Heart right ventricle (tissue), 16 donors: ENCODE results near the gene S100B. TPM values are rescaled to one million over a fixed set of nuclear protein-coding genes. Genes with fewer than 3 reads are reported as not detected.
A peak's percentile ranks its signal among the peaks of the same experiment; 100 is the strongest.

Experiments
- ATAC-seq, 8 donors: fragments of 200-7000 bp; cut with Tn5 transposase; one replicate each; pipeline ENCODE4 v1.9.1; 2020; ENCODE audit warnings: mild to moderate bottlenecking in 8 of 8, moderate library complexity in 8 of 8, moderate number of reproducible peaks in 1 of 8
- DNase-seq, 2 donors: peaks; one replicate each; pipeline ENCODE4 v3.0.0-alpha.2; 2020
- H3K27ac ChIP-seq, 10 donors: fragments of 200-600 bp; sonication (generic) in 2 of 10; one replicate each; pipeline versions ENCODE4 v1.5.0 to v1.8.0; 2020 to 2022; ENCODE audit warnings: mild to moderate bottlenecking in 3 of 10
- H3K27me3 ChIP-seq, 7 donors: fragments of 200-600 bp; one replicate each; pipeline ENCODE4 v1.8.0; 2021 to 2022; ENCODE audit warnings: mild to moderate bottlenecking in 2 of 7
- H3K36me3 ChIP-seq, 9 donors: fragments of 200-600 bp; sonication (generic) in 1 of 9; one replicate each; pipeline versions ENCODE4 v1.5.0 to v1.8.0; 2020 to 2022; ENCODE audit warnings: mild to moderate bottlenecking in 2 of 9
- H3K4me1 ChIP-seq, 9 donors: fragments of 200-600 bp; sonication (generic) in 1 of 9; one replicate each; pipeline versions ENCODE4 v1.5.0 to v1.8.0; 2020 to 2022; ENCODE audit warnings: mild to moderate bottlenecking in 4 of 9
- H3K4me3 ChIP-seq, 10 donors: fragments of 200-600 bp; sonication (generic) in 2 of 10; one replicate each; pipeline versions ENCODE4 v1.5.0 to v1.8.0; 2020 to 2022; ENCODE audit warnings: mild to moderate bottlenecking in 7 of 10, moderate library complexity in 2 of 10
- H3K9me3 ChIP-seq, 11 donors: fragments of 200-600 bp in 10 of 11; sonication (generic) in 2 of 11; one replicate each; pipeline versions ENCODE4 v1.5.0 to v1.8.0; 2013 to 2022; ENCODE audit warnings: mild to moderate bottlenecking in 2 of 11, control low read depth in 1 of 11, moderate library complexity in 1 of 11
- whole genome bisulfite sequencing, 2 donors: extraction: QIAGEN DNeasy Blood & Tissue Kit; methylation state at CpG; one replicate each; pipeline ENCODE4 v1.1.7; 2013; ENCODE audit warnings: inconsistent platforms in 1 of 2; 5-methylcytosine and 5-hydroxymethylcytosine counted together
- intact Hi-C, 10 donors: fragments of 100-400 bp; cut with DNase I; formaldehyde crosslinking; loops; one replicate each; pipeline versions ENCODE4 v1.11.1 to v1.14.2; 2022
- polyA plus RNA-seq, 2 donors: library from polyadenylated mRNA; stranded (reverse); fragments of 200-250 nt; gene quantifications; one replicate each; pipeline ENCODE4 v1.2.3, GENCODE V29; 2013
- total RNA-seq, 10 donors: library from RNA; stranded (reverse); fragmentation: NEBNext Ultra II Directional in 3 of 10; extraction: Animal tissue kit (Norgen Biotek cat#: 25700) in 3 of 10; gene quantifications; one replicate each; pipeline versions ENCODE4 v1.2.1 to v1.2.4, GENCODE V29; 2021 to 2023
- TF ChIP-seq, protein P1 (sequence below), 9 donors: fragments of 200-600 bp; sonication (generic) in 2 of 9; IDR thresholded peaks; one replicate each; pipeline versions ENCODE4 v1.5.0 to v1.8.0; 2021 to 2022; ENCODE audit warnings: antibody characterized with exemption in 9 of 9, mild to moderate bottlenecking in 5 of 9, moderate library complexity in 1 of 9
- donor health status: Arrhythmogenic right ventricular cardiomyopathy.
- donor health status: ischemic (EF 13 %, LVEDD 7.1; RV severe dilation, severe dysfunction).
- donor health status: healthy with polysubstance abuse.
- donor health status: DM: no; HTN: yes; CAD: no.
- donor health status: DM: no; HTN: no; CAD: no.
- donor health status: ischemic (EF 25% LVEDD 6.9; RV normal size, moderate dysfunction).
- donor health status: ischemic (EF 25% LVEDD 5.7; RV mildly dilated, moderate dysfunction).
- donor health status: healthy.
- donor health status: DM: yes; HTN: yes; CAD: no.
- donor health status: Ischemic cardiomyopathy.
- donor health status: ischemic (EF 35%, LVEDD 5.7; RV mildly dilated, moderate dysfunction).
- donor health status: nonischemic (EF 11% LVEDD 7.7; RV severe dilation, severe dysfunction).
- donor health status: DM: yes; HTN: yes; CAD: no.
- donor health status: PGD.
- donor health status: ischemic (EF 29% LVEDD 5.4; RV normal size, mild dysfunction).
- donor health status: nonischemic (EF 23%, LVEDD 6.1; RV moderate dilation, normal function).

Gene S100B
- total and polyA plus RNA-seq, 12 donors, result 0.53 to 11.7 (median 3.6) TPM; not detected in 1

DNA sequence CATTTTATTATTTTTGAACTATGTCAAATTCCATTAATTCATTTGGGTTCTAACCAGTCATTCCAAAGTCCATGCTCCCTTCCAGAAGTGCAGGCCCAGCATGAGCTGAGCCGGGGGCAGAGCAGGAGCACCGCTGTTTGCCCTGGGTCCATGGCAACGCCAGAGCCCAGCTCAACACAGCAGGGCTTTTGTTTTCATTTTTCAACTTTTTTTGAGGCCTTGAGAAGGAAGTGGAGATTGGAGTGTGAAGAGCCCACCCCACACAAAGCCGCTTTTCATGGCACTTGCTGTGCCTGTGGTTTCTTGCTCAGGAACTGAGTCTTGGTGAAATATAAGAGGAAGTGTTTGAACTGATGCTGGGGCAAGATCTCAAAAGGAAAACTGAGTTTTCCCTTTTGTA is 17.3 kb upstream of the S100B start:
- DNase-seq, result no peak
- Histone ChIP-seq H3K4me3 (no peak overlapping the region), H3K4me1 (peaks cover 0 to 41% (median 0%) of the 10 kb centered on the region in 9 donors), H3K27me3 (no peaks in the 10 kb centered on the region), H3K9me3 (peaks cover 0 to 28% (median 11%) of the 10 kb centered on the region in 11 donors), H3K27ac (peak overlapping the region in 8 of 10 donors; percentile 29 to 78 (median 51)), H3K36me3 (no peaks in the 10 kb centered on the region)
- WGBS, 2 donors, result 66 to 70% methylated on average over 4 of the region's 4 CpGs
- peak in 7 of 8 donors; percentile 75 to 91 (median 82) for ATAC-seq
- intact Hi-C loops, result no loop called here
- TF ChIP-seq, protein P1, sequence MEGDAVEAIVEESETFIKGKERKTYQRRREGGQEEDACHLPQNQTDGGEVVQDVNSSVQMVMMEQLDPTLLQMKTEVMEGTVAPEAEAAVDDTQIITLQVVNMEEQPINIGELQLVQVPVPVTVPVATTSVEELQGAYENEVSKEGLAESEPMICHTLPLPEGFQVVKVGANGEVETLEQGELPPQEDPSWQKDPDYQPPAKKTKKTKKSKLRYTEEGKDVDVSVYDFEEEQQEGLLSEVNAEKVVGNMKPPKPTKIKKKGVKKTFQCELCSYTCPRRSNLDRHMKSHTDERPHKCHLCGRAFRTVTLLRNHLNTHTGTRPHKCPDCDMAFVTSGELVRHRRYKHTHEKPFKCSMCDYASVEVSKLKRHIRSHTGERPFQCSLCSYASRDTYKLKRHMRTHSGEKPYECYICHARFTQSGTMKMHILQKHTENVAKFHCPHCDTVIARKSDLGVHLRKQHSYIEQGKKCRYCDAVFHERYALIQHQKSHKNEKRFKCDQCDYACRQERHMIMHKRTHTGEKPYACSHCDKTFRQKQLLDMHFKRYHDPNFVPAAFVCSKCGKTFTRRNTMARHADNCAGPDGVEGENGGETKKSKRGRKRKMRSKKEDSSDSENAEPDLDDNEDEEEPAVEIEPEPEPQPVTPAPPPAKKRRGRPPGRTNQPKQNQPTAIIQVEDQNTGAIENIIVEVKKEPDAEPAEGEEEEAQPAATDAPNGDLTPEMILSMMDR (IDR thresholded peaks at IDR 0.05), result no peak

DNA sequence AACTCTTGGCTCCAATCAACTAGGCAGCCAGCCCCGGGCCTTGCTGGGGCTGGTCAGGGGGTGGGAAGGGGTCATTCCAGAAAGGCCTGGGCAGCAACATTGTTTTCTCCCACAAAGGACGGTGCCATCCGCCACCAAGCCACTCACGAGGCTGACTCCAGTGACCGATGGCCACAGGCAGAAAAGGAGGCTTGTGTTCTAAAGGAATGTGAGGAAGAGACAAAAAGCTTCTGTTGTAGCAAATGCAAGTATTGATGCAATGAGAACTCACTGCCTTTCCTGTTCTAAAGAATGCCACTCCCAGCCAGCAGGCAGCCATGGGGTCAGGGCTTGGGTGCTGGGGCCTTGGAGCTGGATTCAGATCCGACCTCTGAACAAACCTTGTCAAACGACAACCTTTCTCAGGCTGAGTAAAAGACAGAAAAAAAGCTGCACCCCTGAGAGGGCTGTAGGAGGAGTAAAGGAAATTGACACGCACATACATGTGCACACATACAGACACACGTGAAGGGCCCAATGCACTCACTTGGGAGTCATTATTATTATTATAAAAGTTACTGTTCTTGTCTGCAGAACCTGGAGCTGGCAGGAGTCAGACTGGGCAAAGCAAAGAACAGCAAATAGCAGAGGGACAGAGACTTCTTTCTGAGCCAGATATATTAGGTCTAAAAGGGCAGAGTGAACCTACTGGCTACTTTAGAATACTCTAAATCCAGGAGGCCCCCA is 16.7 kb upstream of the S100B start:
- 80 to 81% methylated on average over 9 of the region's 9 CpGs for WGBS, 2 donors
- Histone ChIP-seq H3K9me3 (peaks cover 0 to 22% (median 11%) of the 10 kb centered on the region in 11 donors), H3K4me1 (peaks cover 0 to 35% (median 0%) of the 10 kb centered on the region in 9 donors), H3K4me3 (no peak overlapping the region), H3K36me3 (no peaks in the 10 kb centered on the region), H3K27ac (peak overlapping the region in 6 of 10 donors; percentile 22 to 78 (median 40)), H3K27me3 (no peaks in the 10 kb centered on the region)
- intact Hi-C loops, result no loop called here
- TF ChIP-seq, protein P1 (IDR thresholded peaks at IDR 0.05), result no peak
- DNase-seq (no peak), ATAC-seq (peak in 3 of 8 donors; percentile 18 to 32 (median 32))

DNA sequence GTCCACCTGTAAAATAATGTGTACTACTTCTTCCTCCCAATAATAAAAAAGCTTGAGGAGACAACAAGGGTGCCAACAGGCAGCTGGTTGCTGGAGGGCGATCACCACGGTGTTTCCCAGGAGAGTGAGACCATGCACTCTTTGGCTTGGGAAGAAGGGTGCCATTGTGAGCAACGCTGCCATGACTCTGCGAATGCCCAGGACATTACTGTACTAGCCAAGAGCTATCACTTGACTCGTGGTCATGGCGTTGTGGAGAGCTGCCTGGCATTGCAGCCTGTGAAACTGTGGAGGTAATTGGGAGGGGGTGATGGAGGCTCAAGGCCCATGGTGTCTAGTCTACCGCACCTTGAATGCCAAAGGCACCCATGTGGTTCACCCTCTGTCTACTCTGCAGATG is 16.0 kb upstream of the S100B start:
- TF ChIP-seq, protein P1 (IDR thresholded peaks at IDR 0.05), result no peak
- peaks cover 0 to 14% (median 6%) of the 10 kb centered on the region in 11 donors for H3K9me3 ChIP-seq
- peak overlapping the region in 1 of 10 donors; percentile 78 for H3K27ac ChIP-seq
- intact Hi-C loops, result no loop called here
- 91 to 93% methylated on average over 7 of the region's 7 CpGs for WGBS, 2 donors
- no peaks in the 10 kb centered on the region for H3K36me3 ChIP-seq
- DNase-seq, result no peak
- H3K27me3 ChIP-seq, result no peaks in the 10 kb centered on the region
- H3K4me1 ChIP-seq, result peaks cover 0 to 34% (median 0%) of the 10 kb centered on the region in 9 donors
- H3K4me3 ChIP-seq, result no peak overlapping the region
- ATAC-seq, result no peak

DNA sequence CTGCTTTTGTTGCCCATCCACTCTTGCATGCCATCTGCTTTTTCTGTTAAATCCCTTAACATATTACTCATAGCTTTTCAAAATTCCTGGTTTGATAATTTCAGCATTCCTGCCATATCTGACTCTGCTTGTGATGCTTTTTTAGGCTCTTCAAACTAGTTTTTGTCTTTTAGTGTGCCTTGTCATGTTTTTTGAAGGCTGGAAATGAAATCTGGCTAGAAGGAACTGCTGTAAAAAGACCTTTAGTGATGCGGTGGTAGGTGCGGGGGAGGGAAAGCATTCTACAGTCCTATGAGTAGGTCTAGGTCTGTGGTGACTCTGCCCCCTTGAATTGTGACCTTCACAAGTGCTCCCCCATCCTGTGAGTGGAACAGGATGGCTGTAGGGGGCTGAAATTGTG is 15.0 kb upstream of the S100B start:
- Histone ChIP-seq H3K27me3 (no peaks in the 10 kb centered on the region), H3K4me1 (peaks cover 0 to 34% (median 0%) of the 10 kb centered on the region in 9 donors), H3K4me3 (no peak overlapping the region), H3K36me3 (no peaks in the 10 kb centered on the region), H3K9me3 (peaks cover 0 to 4% (median 0%) of the 10 kb centered on the region in 11 donors), H3K27ac (no peak overlapping the region)
- intact Hi-C loops, result no loop called here
- 86 to 89% methylated on average over 2 of the region's 2 CpGs for WGBS, 2 donors
- ATAC-seq, result no peak
- no peak for DNase-seq
- TF ChIP-seq, protein P1 (IDR thresholded peaks at IDR 0.05), result no peak
